GM11168 (cell line): ENCODE measurements around the gene STK32C.

Experiments
- in situ Hi-C: fragments of 300-500 bp; cut with MboI; formaldehyde crosslinking; loops from one replicate; pipeline ENCODE4 v1.12.0; 2022; ENCODE audit warnings: low sequenced_read_pairs; ENCODE audit not compliant: unreplicated experiment

The STK32C gene

DNA sequence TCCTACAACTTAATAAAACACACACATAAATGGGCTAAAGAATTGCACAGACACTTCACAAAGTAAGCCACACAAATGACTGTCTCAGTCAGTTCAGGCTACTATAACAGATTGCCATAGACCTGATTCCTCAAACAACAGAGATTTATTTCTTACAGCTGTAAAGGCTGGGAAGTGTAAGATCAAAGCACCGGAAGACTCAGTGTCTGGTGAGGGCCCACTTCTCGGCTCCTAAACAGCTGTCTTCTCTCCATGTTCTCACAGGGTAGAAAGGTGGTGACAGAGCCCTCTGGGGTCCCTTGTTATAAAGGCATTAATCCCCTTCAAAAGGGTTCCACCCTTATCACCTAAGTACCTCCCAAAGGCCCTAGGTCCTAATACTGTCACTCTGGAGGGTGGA is 18.3 kb downstream of the STK32C start:
- in situ Hi-C loops = no loop called here

DNA sequence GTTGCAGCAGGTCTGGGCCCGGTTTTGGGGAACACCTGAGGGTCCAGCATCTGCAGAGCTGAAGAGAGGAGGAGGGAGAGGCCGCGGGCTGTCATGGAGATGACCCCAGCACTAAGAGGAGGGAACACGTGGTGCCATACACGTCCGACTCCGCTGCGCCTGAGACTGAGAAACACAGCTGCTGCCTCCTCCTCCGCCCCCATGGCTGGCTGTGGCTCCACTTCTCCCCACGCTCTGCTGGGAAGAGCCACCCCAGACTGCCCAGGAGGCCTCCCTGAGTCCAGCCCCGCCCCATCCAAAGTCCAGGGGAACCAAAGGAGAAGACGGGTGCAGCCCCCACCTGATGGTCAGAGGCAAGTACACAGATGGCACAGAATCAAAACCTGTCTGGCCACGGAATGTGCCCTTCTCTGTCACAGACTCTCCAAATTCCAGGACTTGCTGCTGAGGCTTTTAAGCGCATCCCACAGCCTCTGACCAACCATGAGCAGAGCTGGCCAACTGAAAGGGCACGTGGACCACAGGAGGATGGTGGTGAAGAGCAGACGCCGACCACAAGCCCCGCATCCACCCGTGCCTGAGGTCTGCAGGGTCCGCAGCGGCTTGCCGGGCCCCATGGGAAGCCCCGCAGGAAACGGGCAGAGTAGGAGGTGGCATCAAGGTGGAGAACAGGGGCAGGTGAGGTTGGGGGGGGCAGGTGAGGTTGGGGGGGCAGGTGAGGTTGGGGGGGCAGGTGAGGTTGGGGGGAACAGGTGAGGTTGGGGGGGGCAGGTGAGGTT is 24.0 kb downstream of the STK32C start:
- in situ Hi-C loops = no loop called here

DNA sequence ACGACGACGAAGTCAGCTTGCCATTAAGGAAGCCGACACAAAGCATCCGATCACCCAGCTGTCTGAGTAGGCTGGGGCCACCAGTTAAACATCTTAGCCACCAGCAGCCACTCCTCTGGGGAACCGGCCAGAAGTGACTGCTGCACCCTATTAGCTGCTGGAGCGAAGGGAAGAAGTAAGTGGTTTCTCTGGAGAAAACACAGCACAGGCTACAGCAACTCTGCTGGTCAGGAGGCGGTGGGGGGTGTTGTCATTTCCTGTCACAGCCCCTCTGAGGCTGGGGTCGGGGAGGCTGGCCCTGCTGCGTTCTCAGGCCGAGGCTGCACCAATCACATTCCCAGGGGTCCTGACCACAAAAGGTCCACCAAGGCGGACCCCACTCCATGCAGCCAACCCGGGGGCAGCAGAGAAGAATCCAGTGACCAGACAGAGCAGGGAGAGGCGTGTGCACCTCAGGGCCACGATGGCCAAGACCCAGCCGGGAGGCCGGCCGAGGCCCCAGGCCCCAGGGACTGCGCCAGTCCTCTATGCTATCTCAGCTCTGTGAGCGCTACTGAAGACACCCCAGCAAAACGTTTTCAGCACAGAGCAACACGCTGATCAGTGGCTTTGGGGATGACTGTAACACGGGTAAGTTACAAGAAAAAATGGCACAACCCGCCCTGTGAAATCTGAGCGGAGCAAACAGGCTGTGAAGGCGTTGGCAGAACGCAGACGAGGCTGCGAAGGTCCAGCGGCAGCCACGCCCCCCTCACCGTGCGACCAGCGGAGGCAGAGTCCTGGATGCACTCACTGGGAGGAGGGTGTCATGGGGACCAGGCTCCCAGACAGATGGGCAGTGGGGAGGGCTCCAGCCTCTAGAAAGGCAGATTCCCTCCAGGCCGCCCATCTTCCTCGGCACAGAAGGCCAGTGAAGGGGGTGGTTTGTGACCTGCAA is 24.8 kb downstream of the STK32C start:
- in situ Hi-C loops = no loop called here

DNA sequence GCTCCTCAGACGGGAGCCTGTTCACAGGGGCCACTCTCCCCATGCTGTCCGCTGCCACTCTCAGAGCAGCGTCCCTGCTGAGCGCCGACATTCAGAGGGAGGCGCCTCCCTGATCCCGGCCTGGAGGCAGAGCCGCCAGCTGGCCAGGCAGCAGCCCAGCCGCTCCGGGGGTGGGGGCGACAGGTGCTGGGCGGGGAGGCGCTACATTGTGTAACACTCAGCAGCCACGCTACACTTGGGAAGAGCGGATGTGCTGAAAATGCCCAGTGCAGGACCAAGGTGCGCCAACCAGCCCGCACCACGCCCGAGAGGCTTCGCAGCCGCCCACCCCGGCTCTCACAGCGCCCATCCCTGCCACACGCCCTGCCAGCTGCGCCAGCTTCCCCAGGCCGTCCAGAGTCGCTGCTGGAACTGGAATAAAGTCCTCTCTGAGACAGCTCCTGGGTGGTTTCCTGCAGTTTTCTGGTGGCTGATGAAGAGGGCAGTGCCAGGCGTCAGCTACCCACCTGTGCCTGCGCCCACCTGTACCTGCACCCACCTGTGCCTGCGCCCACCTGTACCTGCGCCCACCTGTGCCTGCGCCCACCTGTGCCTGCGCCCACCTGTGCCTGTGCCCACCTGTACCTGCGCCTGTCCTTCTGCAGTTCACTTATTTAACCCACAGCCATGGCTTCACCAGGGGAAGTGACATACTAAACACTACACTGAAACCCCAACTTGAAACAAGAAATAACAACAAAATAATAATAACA is 25.7 kb downstream of the STK32C start:
- in situ Hi-C loops = no loop called here

DNA sequence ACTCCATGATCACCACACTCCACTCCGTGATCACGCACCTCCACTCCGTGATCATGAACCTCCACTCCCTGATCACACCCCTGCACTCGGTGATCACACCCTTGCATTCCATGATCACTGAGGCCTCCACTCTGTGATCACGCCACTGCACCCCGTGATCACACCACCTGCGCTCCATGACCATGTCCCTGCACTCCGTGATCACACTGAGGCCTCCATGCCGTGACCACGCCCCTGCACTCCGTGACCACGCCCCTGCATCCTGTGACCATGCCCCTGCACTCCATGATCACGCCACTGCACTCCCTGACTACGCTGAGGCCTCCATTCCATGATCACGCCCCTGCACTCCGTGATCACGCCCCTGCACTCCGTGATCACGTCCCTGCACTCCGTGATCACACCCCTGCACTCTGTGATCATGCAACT is 27.1 kb downstream of the STK32C start:
- in situ Hi-C loops = no loop called here

DNA sequence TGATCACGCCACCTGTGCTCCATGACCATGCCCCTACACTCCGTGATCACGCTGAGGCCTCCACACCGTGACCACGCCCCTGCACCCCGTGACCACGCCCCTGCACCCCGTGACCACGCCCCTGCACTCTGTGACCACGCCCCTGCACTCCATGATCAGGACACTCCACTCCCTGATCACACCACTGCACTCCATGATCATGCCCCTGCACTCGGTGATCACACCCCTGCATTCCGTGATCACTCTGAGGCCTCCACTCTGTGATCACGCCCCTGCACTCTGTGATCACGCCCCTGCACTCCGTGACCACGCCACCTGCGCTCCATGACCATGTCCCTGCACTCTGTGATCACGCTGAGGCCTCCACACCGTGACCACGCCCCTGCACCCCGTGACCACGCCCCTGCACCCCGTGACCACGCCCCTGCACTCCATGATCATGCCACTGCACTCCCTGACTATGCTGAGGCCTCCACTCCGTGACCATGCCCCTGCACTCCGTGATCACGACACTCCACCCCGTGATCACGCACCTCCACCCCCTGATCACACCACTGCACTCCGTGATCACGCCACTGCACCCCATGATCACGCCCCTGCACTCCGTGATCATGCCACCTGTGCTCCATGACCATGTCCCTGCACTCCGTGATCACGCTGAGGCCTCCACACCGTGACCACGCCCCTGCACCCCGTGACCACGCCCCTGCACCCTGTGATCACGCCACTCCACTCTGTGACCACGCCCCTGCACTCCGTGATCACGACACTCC is 27.7 kb downstream of the STK32C start:
- in situ Hi-C loops = no loop called here

- in situ Hi-C loops = no loop called here
Measured at GRCh38 chr10:132277311-132277741, 30.4 kb downstream of the STK32C start.

- in situ Hi-C loops = no loop called here
Measured at GRCh38 chr10:132276706-132277105, 31.0 kb downstream of the STK32C start.

GRCh38 chr10:132276179-132276675 is 31.5 kb downstream of the STK32C start:
- in situ Hi-C loops = no loop called here

GRCh38 chr10:132275426-132276178 is 32.1 kb downstream of the STK32C start:
- in situ Hi-C loops = no loop called here

DNA sequence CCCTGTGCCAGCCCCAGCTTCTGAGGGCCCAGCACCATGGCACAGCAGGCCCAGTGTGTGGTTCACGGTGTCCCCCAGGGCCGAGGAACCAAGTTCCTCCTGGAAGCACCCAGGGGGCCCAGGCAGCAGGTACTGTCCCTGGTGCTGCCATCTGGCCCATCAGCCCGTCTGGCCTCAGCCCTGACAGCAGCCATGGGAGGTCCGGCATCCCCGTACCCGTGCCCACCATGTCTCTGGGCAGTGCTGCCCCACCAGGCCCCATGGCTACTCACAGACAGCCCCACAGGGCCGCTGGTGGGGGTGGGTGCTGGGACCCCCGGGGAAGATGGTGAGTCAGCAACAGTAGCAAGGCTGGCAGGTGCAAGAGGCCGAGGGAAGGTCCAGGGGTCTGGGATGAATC is 32.8 kb downstream of the STK32C start:
- in situ Hi-C loops = no loop called here

DNA sequence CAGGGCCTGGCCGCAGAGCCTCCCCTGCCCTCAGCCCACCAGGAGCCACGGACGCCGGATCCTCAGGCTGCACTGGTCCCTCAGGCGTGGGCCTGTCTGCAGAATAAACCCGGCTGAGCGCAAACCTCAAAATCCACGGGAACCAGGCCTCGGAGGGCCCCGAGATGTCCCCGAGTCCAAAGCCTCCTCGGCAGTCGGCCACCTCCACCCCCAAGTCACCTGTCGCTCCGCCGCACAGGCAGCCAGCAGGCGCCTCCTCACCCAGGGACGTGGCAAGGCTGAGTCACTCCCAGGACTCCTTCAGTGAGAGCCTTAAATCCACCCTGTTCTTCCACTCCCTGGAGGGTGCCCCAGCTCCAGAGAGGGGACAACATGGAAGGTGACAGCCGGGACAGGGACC is 33.2 kb downstream of the STK32C start:
- in situ Hi-C loops = no loop called here

DNA sequence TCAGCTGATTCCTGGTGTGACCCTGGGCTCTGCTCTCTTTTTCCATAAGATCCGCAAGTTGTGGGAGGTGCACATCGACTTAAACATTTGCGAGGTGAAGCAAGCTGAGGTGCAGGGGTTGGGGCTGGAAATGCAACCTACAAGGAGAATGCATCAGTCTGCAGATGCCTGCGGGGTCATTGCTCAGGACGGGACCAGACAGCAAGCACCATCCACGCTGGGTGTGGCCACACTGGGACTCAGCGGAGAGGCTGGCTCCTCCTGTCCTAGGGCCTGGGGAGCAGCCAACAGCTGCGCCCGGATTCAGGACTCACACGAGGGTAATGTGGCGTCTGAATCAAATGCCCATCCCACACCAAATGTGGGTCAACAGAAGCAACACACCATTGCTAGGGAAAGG is 33.8 kb downstream of the STK32C start:
- in situ Hi-C loops = no loop called here

DNA sequence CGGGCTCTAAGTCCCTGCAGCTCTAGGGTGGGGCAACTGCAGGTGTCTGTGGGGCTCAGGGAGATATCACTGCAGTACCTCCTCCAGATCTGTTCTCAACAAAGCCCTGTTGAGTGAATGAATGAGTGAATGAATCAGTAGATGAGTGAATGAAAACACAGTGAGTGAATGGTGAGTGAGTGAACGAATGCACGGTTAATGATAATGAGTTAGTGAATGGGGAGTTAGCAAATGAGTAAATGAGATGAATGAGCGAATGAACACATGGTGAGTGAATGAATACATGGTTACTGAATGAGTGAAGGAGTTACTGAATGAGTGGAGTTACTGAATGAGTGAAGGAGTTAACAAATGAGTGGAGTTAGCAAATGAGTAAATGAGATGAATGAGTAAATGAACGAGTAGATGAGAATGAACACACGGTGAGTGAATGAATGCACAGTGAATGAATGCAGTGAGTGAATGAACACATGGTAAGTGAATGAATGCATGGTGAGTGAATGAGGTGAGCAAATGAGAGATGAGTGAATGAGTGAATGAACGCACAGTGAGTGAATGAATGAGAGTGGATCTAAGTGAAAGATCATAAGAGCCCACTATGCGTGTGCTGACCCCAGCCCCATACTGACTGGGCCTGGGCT is 34.3 kb downstream of the STK32C start:
- in situ Hi-C loops = no loop called here

GRCh38 chr10:132272231-132272971 is 35.3 kb downstream of the STK32C start:
- in situ Hi-C loops = no loop called here

DNA sequence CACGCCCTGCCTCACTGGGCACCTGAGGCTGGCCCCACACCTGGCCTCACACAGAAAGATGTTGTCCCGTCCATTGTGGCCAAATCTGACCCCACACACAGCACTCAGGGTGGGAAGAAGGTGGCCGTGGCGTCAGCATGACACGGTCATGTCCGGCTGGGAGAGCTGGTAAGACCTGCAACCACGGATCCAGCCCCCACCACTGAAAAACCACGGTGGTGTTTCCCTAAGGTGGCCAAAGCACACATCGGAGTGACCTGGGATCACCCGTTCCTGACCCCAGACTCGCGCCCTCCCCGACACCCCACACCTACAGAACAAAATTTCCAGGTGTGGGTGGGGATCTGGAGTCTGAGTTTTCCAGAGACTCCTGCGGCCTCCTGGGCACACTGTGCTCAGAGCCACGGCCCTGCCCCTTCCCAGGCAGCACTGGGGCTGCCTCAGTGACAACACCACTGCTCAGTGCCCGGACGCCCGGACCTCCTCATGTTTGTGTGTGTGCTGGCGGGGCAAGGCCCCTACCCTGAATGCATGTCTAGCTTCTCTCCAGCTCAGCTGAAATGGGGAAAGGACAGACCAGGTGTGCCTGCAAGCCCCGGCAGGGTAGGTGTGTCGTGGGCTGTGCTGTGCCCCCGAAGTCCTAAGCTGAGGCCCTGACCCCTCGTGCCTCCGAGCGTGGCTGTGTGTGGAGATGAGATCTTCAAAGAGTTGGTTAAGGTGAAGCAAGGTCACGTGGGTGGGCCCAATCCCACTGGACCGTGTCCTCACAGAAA is 36.1 kb downstream of the STK32C start:
- in situ Hi-C loops = no loop called here
